IPS-20b (cell line): Measurements from ENCODE around the gene INAFM2.

Experiments used
- H3K27ac ChIP-seq: one replicate; pipeline ENCODE4 v1.5.1; 2013; ENCODE audit warnings: low read length
- H3K27me3 ChIP-seq: 2 replicates; pipeline ENCODE4 v1.6.1; 2013; ENCODE audit warnings: mild to moderate bottlenecking, low read length, inconsistent platforms; ENCODE audit not compliant: insufficient read depth
- H3K36me3 ChIP-seq: 2 replicates; pipeline ENCODE4 v1.6.1; 2013; ENCODE audit warnings: low read depth, mild to moderate bottlenecking, inconsistent platforms, low read length, moderate library complexity; ENCODE audit not compliant: insufficient read depth
- H3K4me1 ChIP-seq: 2 replicates; pipeline ENCODE4 v1.6.1; 2013; ENCODE audit warnings: mild to moderate bottlenecking, control low read depth, inconsistent platforms, low read length, moderate library complexity; ENCODE audit not compliant: insufficient read depth
- H3K4me3 ChIP-seq: 2 replicates; pipeline ENCODE4 v1.5.1; 2013; ENCODE audit warnings: mild to moderate bottlenecking, low read length, inconsistent platforms
- H3K9ac ChIP-seq: 2 replicates; pipeline ENCODE4 v1.6.1; 2013; ENCODE audit warnings: low read depth, mild to moderate bottlenecking, inconsistent platforms, low read length, moderate library complexity
- H3K9me3 ChIP-seq: 2 replicates; pipeline ENCODE4 v1.6.1; 2013; ENCODE audit warnings: mild to moderate bottlenecking, low read depth, low read length, inconsistent platforms; ENCODE audit not compliant: insufficient read depth

The INAFM2 gene

GRCh38 chr15:40361640-40362039 lies 38.1 kb downstream of the INAFM2 start:
- Histone ChIP-seq H3K27ac (no peak overlapping the region), H3K4me1 (peaks cover 2% of the 10 kb centered on the region; the same call in 1 of the 2 replicates), H3K9me3 (no peaks in the 10 kb centered on the region), H3K9ac (no peak overlapping the region), H3K36me3 (no peaks in the 10 kb centered on the region), H3K27me3 (peaks cover 63% of the 10 kb centered on the region), H3K4me3 (no peak overlapping the region)

DNA sequence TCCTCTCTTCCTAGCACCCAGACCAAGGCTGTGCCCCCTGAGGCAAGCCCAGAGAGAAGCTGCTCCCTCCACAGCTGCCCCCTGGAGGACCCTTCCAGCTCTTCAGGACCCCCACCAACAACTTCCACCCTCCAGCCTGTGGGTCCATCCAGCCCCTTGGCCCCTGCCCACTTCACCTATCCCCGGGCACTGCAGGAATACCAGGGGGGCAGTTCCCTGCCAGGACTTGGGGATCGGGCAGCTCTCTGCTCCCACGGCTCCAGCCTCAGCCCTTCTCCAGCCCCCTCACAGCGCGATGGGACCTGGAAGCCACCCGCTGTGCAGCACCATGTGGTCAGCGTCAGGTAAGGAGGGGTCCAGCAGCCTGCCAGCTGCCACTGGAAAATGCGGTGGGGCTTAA lies 40.1 kb downstream of the INAFM2 start:
- Histone ChIP-seq H3K9ac (no peak overlapping the region), H3K27me3 (peaks cover 68% of the 10 kb centered on the region), H3K36me3 (no peaks in the 10 kb centered on the region), H3K4me3 (no peak overlapping the region), H3K27ac (no peak overlapping the region), H3K4me1 (peaks cover 5% of the 10 kb centered on the region; the same call in 1 of the 2 replicates), H3K9me3 (no peaks in the 10 kb centered on the region)

DNA sequence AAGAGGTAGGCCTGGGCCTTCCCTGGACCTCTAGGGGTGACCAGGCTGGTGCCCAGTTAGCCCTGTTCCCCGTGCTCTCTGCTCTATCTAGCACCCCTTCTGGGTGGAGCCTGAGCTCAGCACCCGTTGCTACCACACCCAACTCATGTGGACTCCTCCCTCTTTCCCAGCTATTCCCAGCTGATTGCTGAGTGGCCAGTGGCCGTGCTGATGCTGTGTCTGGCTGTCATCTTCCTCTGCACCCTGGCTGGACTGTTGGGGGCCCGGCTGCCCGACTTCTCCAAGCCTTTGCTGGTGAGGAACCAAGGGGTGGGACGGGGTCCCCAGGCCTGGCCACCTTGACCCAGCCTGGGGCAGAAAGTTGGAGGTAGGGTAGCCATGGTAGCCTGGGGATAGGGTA lies 40.8 kb downstream of the INAFM2 start:
- Histone ChIP-seq H3K4me1 (peaks cover 3% of the 10 kb centered on the region; the same call in 1 of the 2 replicates), H3K27ac (no peak overlapping the region), H3K9me3 (no peaks in the 10 kb centered on the region), H3K27me3 (peaks cover 68% of the 10 kb centered on the region), H3K9ac (no peak overlapping the region), H3K4me3 (no peak overlapping the region), H3K36me3 (no peaks in the 10 kb centered on the region)

- H3K27ac ChIP-seq: no peak overlapping the region
- H3K4me1 ChIP-seq: peaks cover 3% of the 10 kb centered on the region; the same call in 1 of the 2 replicates
- H3K4me3 ChIP-seq: no peak overlapping the region
- H3K27me3 ChIP-seq: peaks cover 68% of the 10 kb centered on the region
- H3K9ac ChIP-seq: no peak overlapping the region
- H3K36me3 ChIP-seq: no peaks in the 10 kb centered on the region
- no peaks in the 10 kb centered on the region for H3K9me3 ChIP-seq
Observed at GRCh38 chr15:40365016-40365415, 41.5 kb downstream of the INAFM2 start.

- H3K9ac ChIP-seq: no peak overlapping the region
- no peak overlapping the region for H3K4me3 ChIP-seq
- no peak overlapping the region for H3K27ac ChIP-seq
- peaks cover 68% of the 10 kb centered on the region for H3K27me3 ChIP-seq
- H3K36me3 ChIP-seq: no peaks in the 10 kb centered on the region
- H3K4me1 ChIP-seq: peaks cover 3% of the 10 kb centered on the region; the same call in 1 of the 2 replicates
- no peaks in the 10 kb centered on the region for H3K9me3 ChIP-seq
Observed at GRCh38 chr15:40365624-40366456, 42.3 kb downstream of the INAFM2 start.

- Histone ChIP-seq H3K4me3 (no peak overlapping the region), H3K27me3 (peaks cover 69% of the 10 kb centered on the region), H3K9me3 (no peaks in the 10 kb centered on the region), H3K36me3 (no peaks in the 10 kb centered on the region), H3K4me1 (peaks cover 3% of the 10 kb centered on the region; the same call in 1 of the 2 replicates), H3K9ac (no peak overlapping the region), H3K27ac (no peak overlapping the region)
Observed at GRCh38 chr15:40366457-40367370, 43.2 kb downstream of the INAFM2 start.

GRCh38 chr15:40367371-40367685 lies 43.8 kb downstream of the INAFM2 start:
- Histone ChIP-seq H3K9me3 (no peaks in the 10 kb centered on the region), H3K36me3 (no peaks in the 10 kb centered on the region), H3K27ac (no peak overlapping the region), H3K4me1 (peaks cover 5% of the 10 kb centered on the region; the same call in 1 of the 2 replicates), H3K4me3 (peak overlapping the region; percentile 47; the same call in 1 of the 2 replicates), H3K27me3 (peaks cover 64% of the 10 kb centered on the region), H3K9ac (no peak overlapping the region)

DNA sequence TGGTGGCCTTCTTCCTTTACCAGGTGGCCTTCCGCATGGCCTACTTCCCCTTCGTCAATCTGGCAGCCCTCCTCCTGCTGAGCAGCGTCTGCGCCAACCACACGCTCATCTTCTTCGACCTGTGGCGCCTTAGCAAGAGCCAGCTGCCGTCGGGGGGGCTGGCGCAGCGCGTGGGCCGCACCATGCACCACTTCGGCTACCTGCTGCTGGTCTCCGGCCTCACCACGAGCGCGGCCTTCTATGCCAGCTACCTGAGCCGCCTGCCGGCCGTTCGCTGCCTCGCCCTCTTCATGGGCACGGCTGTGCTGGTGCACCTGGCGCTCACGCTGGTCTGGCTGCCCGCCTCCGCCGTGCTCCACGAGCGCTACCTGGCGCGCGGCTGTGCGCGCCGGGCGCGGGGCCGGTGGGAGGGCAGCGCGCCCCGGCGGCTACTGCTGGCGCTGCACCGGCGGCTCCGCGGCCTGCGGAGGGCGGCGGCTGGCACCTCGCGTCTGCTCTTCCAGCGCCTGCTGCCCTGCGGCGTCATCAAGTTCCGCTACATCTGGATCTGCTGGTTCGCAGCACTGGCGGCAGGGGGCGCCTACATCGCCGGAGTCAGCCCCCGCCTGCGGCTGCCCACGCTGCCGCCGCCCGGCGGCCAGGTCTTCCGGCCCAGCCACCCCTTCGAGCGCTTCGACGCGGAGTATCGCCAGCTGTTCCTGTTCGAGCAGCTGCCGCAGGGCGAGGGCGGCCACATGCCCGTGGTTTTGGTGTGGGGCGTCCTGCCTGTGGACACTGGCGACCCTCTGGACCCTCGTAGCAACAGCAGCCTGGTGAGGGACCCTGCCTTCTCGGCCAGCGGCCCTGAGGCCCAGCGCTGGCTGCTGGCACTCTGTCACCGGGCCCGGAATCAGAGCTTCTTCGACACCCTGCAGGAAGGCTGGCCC lies 44.5 kb downstream of the INAFM2 start:
- H3K9me3 ChIP-seq: no peaks in the 10 kb centered on the region
- peaks cover 11% of the 10 kb centered on the region for H3K4me1 ChIP-seq
- H3K27me3 ChIP-seq: peaks cover 64% of the 10 kb centered on the region
- H3K9ac ChIP-seq: no peak overlapping the region
- peak overlapping the region; percentile 47; the same call in 1 of the 2 replicates for H3K4me3 ChIP-seq
- no peak overlapping the region for H3K27ac ChIP-seq
- H3K36me3 ChIP-seq: no peaks in the 10 kb centered on the region

DNA sequence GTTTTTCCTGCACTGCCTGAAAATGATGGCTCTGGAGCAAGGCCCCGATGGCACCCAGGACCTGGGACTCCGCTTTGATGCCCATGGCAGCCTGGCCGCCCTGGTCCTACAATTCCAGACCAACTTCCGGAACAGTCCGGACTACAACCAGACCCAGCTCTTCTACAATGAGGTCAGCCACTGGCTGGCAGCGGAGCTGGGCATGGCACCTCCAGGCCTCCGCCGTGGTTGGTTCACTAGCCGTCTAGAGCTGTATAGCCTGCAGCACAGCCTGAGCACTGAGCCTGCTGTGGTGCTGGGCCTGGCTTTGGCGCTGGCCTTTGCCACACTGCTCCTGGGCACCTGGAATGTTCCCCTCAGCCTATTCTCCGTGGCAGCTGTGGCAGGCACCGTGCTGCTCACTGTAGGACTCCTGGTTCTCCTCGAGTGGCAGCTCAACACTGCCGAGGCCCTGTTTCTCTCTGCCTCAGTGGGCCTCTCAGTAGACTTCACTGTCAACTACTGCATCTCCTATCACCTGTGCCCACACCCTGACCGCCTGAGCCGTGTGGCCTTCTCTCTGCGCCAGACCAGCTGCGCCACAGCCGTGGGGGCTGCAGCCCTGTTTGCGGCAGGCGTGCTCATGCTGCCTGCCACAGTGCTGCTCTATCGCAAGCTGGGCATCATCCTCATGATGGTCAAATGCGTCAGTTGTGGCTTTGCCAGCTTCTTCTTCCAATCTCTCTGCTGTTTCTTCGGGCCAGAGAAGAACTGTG lies 45.4 kb downstream of the INAFM2 start:
- H3K4me3 ChIP-seq: no peak overlapping the region
- H3K9me3 ChIP-seq: no peaks in the 10 kb centered on the region
- peaks cover 64% of the 10 kb centered on the region for H3K27me3 ChIP-seq
- peaks cover 12% of the 10 kb centered on the region for H3K4me1 ChIP-seq
- no peaks in the 10 kb centered on the region for H3K36me3 ChIP-seq
- no peak overlapping the region for H3K9ac ChIP-seq
- no peak overlapping the region for H3K27ac ChIP-seq

- H3K36me3 ChIP-seq: no peaks in the 10 kb centered on the region
- H3K9me3 ChIP-seq: no peaks in the 10 kb centered on the region
- H3K4me1 ChIP-seq: peaks cover 12% of the 10 kb centered on the region
- no peak overlapping the region for H3K4me3 ChIP-seq
- H3K9ac ChIP-seq: no peak overlapping the region
- H3K27ac ChIP-seq: no peak overlapping the region
- H3K27me3 ChIP-seq: peaks cover 64% of the 10 kb centered on the region
Observed at GRCh38 chr15:40369474-40369869, 46.0 kb downstream of the INAFM2 start.
